T1000 (cell line): ENCODE data around the gene PLD1.

Experiments
- DNase-seq: peaks from one replicate; lab custom pipeline; 2025; ENCODE audit warnings: mixed read lengths; lab: John Stamatoyannopoulos, UW

Gene PLD1

GRCh38 chr3:171792531-171792930 lies 17.8 kb downstream of the PLD1 start:
- DNase-seq, result no peak

DNA sequence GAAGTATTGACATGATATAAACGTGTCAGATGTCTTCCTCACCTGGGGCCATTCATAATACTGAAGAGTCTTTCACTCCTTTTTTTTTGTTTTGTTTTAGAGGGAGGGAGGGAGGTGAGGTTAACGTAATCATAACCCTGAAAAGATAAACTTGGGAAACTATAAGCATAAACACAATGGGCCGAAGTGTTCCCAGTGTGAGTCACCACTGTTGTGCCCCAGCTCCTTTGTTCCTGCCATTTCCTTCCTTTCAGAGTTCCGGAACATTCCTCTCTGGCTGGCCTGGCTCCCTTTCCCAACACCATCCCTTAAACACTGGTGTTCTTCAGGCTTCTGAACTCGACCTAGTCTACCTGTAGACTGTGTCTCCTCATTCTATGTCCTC lies 18.6 kb downstream of the PLD1 start:
- no peak for DNase-seq

GRCh38 chr3:171790898-171791691 lies 19.2 kb downstream of the PLD1 start:
- DNase-seq, result no peak

DNA sequence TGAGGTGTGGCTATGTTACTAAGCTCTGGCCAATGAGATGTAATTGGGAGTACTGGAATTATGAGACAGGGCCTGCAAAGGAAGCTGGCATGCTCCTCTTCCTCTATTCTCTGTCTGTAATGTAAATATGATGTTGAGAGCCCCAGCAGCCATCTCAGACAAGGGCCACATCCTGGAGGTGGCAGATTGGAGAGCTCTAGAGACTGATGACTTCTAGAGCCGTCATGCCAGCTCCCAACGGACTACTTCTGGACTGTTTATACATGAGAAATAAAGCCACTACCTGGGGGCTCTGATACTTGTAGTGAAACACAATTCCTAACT lies 19.7 kb downstream of the PLD1 start:
- DNase-seq, result no peak

DNA sequence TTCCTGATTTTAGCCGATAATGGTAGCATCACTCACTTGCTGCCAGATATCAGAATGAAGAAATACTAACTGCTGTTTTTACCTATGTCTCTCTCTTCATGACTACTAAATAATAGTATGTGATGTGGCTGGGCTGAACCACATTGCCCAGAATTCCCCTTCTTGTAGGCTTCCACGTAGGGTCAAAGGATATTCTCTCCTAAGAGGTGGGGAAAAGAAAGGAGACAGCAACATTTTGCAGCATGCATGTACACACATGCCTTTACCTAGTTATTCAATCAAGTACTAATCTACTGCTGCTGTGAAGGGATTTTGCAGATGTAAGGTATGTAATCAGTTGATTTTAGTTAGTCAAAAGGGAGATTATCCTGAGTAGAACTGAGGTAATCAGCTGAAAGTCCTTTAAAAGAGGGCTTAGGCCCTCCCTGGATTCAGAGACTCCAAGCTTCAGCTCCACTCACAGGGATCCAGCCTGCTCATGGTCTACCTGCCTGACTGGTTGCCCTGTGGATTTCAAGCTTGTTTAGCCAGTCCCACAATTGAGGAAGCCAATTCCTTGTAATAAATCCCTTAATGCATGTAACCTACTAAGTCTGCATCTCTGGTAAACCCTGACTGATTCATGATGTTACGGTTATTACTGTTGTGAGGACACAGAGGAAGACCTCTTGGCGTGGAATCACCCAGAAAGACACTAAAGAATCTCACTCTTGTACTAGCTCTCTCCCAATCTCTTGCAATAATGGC lies 20.4 kb downstream of the PLD1 start:
- no peak for DNase-seq

GRCh38 chr3:171788546-171789351 lies 21.5 kb downstream of the PLD1 start:
- no peak for DNase-seq

GRCh38 chr3:171786997-171787396 lies 23.3 kb downstream of the PLD1 start:
- no peak for DNase-seq

DNA sequence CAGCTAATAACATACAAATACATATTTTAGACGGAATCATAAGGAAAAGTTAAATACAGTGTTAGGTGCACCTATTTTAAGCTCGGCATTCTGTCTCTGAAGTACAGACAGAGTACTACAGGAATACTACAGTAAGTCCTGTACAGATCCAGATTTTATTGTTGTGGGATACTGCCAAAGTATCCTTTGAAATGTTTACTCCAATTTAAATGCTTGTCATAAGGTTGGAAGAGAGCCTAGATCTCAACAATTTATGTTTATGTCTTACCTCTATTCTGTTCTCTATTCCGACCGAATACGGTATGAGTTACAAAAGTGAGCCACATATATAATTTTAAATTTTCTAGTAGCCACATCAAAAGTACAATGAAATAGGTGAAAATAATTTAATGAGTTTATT lies 25.3 kb downstream of the PLD1 start:
- no peak for DNase-seq

- DNase-seq, result no peak
These were observed 25.9 kb downstream of the PLD1 start for GRCh38 chr3:171784387-171784786.

DNA sequence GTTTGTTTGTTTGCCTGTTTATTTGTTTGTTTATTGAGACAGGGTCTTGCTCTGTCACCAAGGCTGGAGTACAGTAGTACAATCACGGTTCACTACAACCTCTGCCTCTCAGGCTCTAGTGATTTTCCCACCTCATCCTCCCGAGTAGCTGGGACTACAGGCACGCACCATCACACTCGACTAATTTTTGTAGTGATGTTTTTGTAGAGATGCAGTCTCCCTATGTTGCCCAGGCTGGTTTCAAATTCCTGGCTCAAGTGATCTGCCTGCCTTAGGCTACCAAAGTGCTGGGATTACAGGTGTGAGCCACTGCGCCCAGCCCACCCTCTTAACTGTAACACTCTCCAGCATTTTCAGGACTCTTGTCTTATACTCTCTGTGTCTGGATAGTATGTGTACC lies 26.7 kb downstream of the PLD1 start:
- DNase-seq, result no peak

GRCh38 chr3:171783086-171783485 lies 27.2 kb downstream of the PLD1 start:
- DNase-seq, result no peak

DNA sequence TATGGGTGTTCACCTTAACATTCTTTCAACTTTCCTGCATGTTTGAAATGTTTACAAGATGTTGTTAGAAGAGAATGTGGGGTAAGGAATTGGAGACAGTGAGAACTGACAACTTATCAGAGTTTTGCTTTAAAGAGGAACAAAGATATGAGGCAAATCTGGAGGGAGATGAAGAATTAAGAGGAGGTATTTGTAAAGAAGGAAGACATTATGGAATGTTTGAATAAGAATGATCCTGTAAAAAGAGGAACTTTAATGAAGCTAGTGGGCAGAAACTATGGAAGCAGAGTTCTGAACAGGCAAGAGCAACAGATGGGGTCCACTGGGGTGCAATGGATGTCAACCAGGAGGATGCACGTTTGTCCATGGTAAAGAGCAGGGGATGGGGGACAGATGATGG lies 27.7 kb downstream of the PLD1 start:
- no peak for DNase-seq

- DNase-seq, result no peak
These were observed 28.6 kb downstream of the PLD1 start for GRCh38 chr3:171781711-171782127.

- DNase-seq, result no peak
These were observed 31.8 kb downstream of the PLD1 start for GRCh38 chr3:171778493-171778892.

DNA sequence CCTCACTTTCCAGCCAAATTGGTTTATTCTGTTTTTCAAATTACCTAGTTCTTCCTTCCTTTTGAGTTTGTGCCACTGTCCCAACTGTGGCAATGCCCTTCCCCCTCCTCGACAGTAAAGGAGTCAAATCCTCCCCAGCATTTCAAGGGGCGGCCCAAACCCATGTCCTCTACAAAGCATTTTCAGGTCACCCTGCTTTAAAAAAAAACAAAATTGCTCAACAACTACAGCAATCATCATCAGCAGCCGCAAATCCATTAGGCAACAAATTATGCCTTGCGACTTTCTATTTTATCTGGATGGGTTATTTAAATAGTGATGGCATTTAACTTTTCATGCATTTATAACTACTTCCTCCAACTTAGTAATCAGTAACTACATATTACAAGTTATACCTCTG lies 32.7 kb downstream of the PLD1 start:
- no peak for DNase-seq

DNA sequence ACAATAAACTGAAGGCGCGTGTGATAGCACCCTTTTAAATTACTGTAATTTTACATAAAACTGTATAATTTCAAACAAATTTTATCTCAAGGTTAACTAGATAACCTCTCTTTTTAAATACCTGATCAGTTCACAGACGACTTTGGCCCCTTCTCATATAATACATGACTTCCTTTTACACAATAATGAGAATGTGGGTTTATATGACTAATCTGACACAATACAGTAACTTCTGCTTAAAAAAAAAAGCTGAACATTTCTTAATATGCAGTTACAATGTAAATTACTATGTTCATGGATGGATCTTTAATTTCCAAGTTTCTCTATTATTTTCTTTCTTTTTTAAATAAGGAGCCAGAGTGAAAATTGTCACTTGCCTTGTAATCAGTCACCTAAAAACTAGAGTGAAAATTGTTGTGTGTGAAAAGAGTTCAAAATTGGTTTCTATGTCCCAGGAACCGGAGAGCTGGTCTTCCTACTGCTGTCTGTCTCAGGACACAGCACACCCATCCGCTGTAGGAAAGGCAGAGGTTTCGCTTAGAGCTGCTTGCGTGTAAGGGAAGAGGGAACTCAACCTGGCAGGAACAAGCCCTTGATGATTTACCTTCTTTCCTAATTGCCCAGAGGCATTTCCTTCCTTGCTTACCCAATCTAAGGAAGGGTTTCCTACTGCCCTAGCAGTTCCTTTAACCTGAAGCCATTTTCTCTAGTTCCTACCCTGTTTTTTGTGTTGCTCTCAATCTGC lies 33.3 kb downstream of the PLD1 start:
- no peak for DNase-seq

- DNase-seq, result no peak
These were observed 33.9 kb downstream of the PLD1 start for GRCh38 chr3:171776411-171776810.

GRCh38 chr3:171775943-171776342 lies 34.3 kb downstream of the PLD1 start:
- DNase-seq, result no peak

GRCh38 chr3:171774521-171774920 lies 35.8 kb downstream of the PLD1 start:
- DNase-seq, result no peak

GRCh38 chr3:171772427-171773056 lies 37.7 kb downstream of the PLD1 start:
- peak; percentile 32 for DNase-seq
